HepG2 (cell line): ENCODE measurements around the gene GRK5. TPM values are rescaled to one million over a fixed set of nuclear protein-coding genes. Genes with fewer than 3 reads are reported as not detected.

Experiments used
- CREB3 ChIP-seq: sonication (generic); formaldehyde crosslinking; IDR thresholded peaks from 2 replicates; pipeline ENCODE4 v1.5.0; 2020; ENCODE audit warnings: missing genetic modification reagents
- HDAC6 ChIP-seq: fragments of 200-600 bp; sonication (generic); IDR thresholded peaks from 2 replicates; pipeline ENCODE4 v1.7.0; 2017; ENCODE audit warnings: mild to moderate bottlenecking, antibody characterized with exemption, low read length, low read depth
- MXD4 ChIP-seq: IDR thresholded peaks from 2 replicates; pipeline ENCODE4 v1.6.1; 2016; ENCODE audit warnings: mild to moderate bottlenecking, missing biosample characterization, missing genetic modification reagents
- PRDM4 ChIP-seq: sonication (generic); formaldehyde crosslinking; IDR thresholded peaks from 2 replicates; pipeline ENCODE4 v1.9.0; 2021; ENCODE audit warnings: missing genetic modification reagents, borderline replicate concordance
- RXRA ChIP-seq: sonication (generic); formaldehyde crosslinking; IDR thresholded peaks from 2 replicates; pipeline ENCODE4 v1.5.1; 2020; ENCODE audit warnings: missing genetic modification reagents
- SAP130 ChIP-seq: IDR thresholded peaks from 2 replicates; pipeline ENCODE4 v1.6.1; 2016; ENCODE audit warnings: low read depth
- SMYD3 ChIP-seq: sonication (generic); formaldehyde crosslinking; IDR thresholded peaks from 2 replicates; pipeline ENCODE4 v1.8.1; 2023; ENCODE audit warnings: mild to moderate bottlenecking, missing genetic modification reagents
- THYN1 ChIP-seq: sonication (generic); formaldehyde crosslinking; IDR thresholded peaks from 2 replicates; pipeline ENCODE4 v1.8.1; 2023; ENCODE audit warnings: low read depth, mild to moderate bottlenecking, moderate library complexity, missing genetic modification reagents, borderline replicate concordance
- ZBTB3 ChIP-seq: sonication (generic); formaldehyde crosslinking; IDR thresholded peaks from 2 replicates; pipeline ENCODE4 v1.4.0; 2020; ENCODE audit warnings: low read depth, mild to moderate bottlenecking, moderate library complexity, missing genetic modification reagents, borderline replicate concordance
- ZC3H13 ChIP-seq: sonication (generic); formaldehyde crosslinking; IDR thresholded peaks from 2 replicates; pipeline ENCODE4 v1.8.1; 2023; ENCODE audit warnings: mild to moderate bottlenecking, missing genetic modification reagents, moderate library complexity
- ZFP36L2 ChIP-seq: sonication (generic); formaldehyde crosslinking; IDR thresholded peaks from 2 replicates; pipeline ENCODE4 v1.4.0; 2020; ENCODE audit warnings: missing genetic modification reagents
- ZNF34 ChIP-seq: sonication (generic); formaldehyde crosslinking; IDR thresholded peaks from 2 replicates; pipeline ENCODE4 v1.4.0; 2020; ENCODE audit warnings: mild to moderate bottlenecking, missing genetic modification reagents, borderline replicate concordance
- ZNF451 ChIP-seq: sonication (generic); formaldehyde crosslinking; IDR thresholded peaks from 2 replicates; pipeline ENCODE4 v1.5.0; 2020; ENCODE audit warnings: mild to moderate bottlenecking, missing genetic modification reagents
- ZNF503 ChIP-seq: sonication (generic); formaldehyde crosslinking; IDR thresholded peaks from 2 replicates; pipeline ENCODE4 v1.4.0; 2020; ENCODE audit warnings: missing genetic modification reagents
- ZNF512B ChIP-seq: sonication (generic); formaldehyde crosslinking; IDR thresholded peaks from 2 replicates; pipeline ENCODE4 v1.5.1; 2020; ENCODE audit warnings: missing genetic modification reagents, mild to moderate bottlenecking, borderline replicate concordance
- ZNF513 ChIP-seq: sonication (generic); formaldehyde crosslinking; conservative IDR thresholded peaks from 2 replicates; pipeline ENCODE4 v1.5.0; 2020; ENCODE audit warnings: missing genetic modification reagents
- ZNF567 ChIP-seq: sonication (generic); formaldehyde crosslinking; IDR thresholded peaks from 2 replicates; pipeline ENCODE4 v1.8.1; 2023; ENCODE audit warnings: mild to moderate bottlenecking, missing genetic modification reagents, borderline replicate concordance
- ZNF589 ChIP-seq: sonication (generic); formaldehyde crosslinking; conservative IDR thresholded peaks from 2 replicates; pipeline ENCODE4 v1.8.0; 2022; ENCODE audit warnings: mild to moderate bottlenecking, moderate library complexity, missing genetic modification reagents
- ZNF782 ChIP-seq: sonication (generic); formaldehyde crosslinking; IDR thresholded peaks from 2 replicates; pipeline ENCODE4 v1.4.0; 2020; ENCODE audit warnings: missing genetic modification reagents, mild to moderate bottlenecking, borderline replicate concordance
- polyA plus RNA-seq, 8 experiments: library from polyadenylated mRNA; depleted of rRNA in 3 of 8; stranded (reverse) in 7 of 8; unstranded in 1 of 8; fragments of >200 nt; fragmentation: Illumina TruSeq in 4 of 8; extraction: Trizol in 4 of 8; gene quantifications; 2 replicates each; pipeline versions ENCODE4 v1.2.1 to v1.2.3, GENCODE V29; 2011 to 2016; ENCODE audit warnings: low read depth in 4 of 8, missing spikeins in 1 of 8, mixed read lengths in 1 of 8; ENCODE audit not compliant: insufficient read depth in 1 of 8
- total RNA-seq, 5 experiments: library from RNA; depleted of rRNA; stranded (reverse); fragments of >200 nt; fragmentation: Illumina TruSeq; extraction: Trizol; gene quantifications; 2 replicates each; pipeline ENCODE4 v1.2.3, GENCODE V29; 2016; ENCODE audit warnings: low read depth in 1 of 5

Gene GRK5
- total and polyA plus RNA-seq, 2 of the 13 experiments (the other 11 are each of a cell fraction or from before 2014, with no cell fraction given) = 10.4 to 12.6 TPM

GRCh38 chr10:119270762-119271366, 63.5 kb downstream of the GRK5 start (continued):
- TF ChIP-seq ZC3H13 (CRISPR knock-in tag) = peak; percentile 50; the same call in 1 of the 2 replicates
- TF ChIP-seq ZNF34 (CRISPR knock-in tag) = no peak
- no peak for TF ChIP-seq ZNF782 (CRISPR knock-in tag)
- no peak for TF ChIP-seq ZNF567 (CRISPR knock-in tag)
- TF ChIP-seq SAP130 (CRISPR knock-in tag) = peak; percentile 76
- TF ChIP-seq ZNF451 = peak; percentile 76; the same call in 1 of the 2 replicates
- no peak for TF ChIP-seq THYN1
- TF ChIP-seq MXD4 (CRISPR knock-in tag) = peak; percentile 87
- TF ChIP-seq ZBTB3 (CRISPR knock-in tag) = no peak; the same call in 1 of the 2 replicates
- peak; percentile 86 for TF ChIP-seq ZNF512B (CRISPR knock-in tag)
- TF ChIP-seq RXRA (CRISPR knock-in tag) = peak; percentile 72
- TF ChIP-seq ZNF503 = no peak
- no peak for TF ChIP-seq ZFP36L2
- no peak for TF ChIP-seq PRDM4 (CRISPR knock-in tag)
- no peak for TF ChIP-seq SMYD3 (CRISPR knock-in tag)
- TF ChIP-seq CREB3 = no peak
- no peak for TF ChIP-seq HDAC6
- no peak for TF ChIP-seq ZNF513
- no peak; the same call in 1 of the 2 replicates for TF ChIP-seq ZNF589 (CRISPR knock-in tag)
